Keratinocyte (primary cell): ENCODE measurements around the gene MDN1. TPM values are rescaled to one million over a fixed set of nuclear protein-coding genes. Genes with fewer than 3 reads are reported as not detected.

Experiments used
- DNase-seq: peaks from one replicate; pipeline ENCODE4 v3.0.0-alpha.2; 2011; ENCODE audit warnings: low read depth, missing footprints, low spot score
- FAIRE-seq: peaks from 2 replicates; lab custom pipeline; 2011; peaks lifted over from hg19 to GRCh38; lab: Jason Lieb, UNC
- H2AFZ ChIP-seq: 2 replicates; pipeline ENCODE4 v1.6.0; 2012; ENCODE audit warnings: low read length, control low read depth, inconsistent platforms; ENCODE audit not compliant: control insufficient read depth
- H3K27ac ChIP-seq: 2 replicates; pipeline ENCODE4 v1.5.1; 2011; ENCODE audit warnings: low read length; ENCODE audit not compliant: control insufficient read depth, insufficient read depth
- H3K27me3 ChIP-seq: 3 replicates; pipeline ENCODE4 v1.6.0; 2011; ENCODE audit warnings: low read length; ENCODE audit not compliant: control insufficient read depth, insufficient read depth; ENCODE audit errors: extremely low read depth
- H3K36me3 ChIP-seq, 2 experiments: 2 replicates in 1 of 2; 3 replicates in 1 of 2; pipeline ENCODE4 v1.5.1; 2011; ENCODE audit warnings: low read length in 2 of 2, mild to moderate bottlenecking in 1 of 2; ENCODE audit not compliant: control insufficient read depth in 2 of 2, insufficient read depth in 2 of 2; ENCODE audit errors: extremely low read depth in 1 of 2
- H3K4me1 ChIP-seq: 3 replicates; pipeline ENCODE4 v1.5.1; 2011; ENCODE audit warnings: low read length; ENCODE audit not compliant: control insufficient read depth, insufficient read depth; ENCODE audit errors: extremely low read depth
- H3K4me2 ChIP-seq: 3 replicates; pipeline ENCODE4 v1.6.0; 2011; ENCODE audit warnings: low read depth, low read length; ENCODE audit not compliant: control insufficient read depth, insufficient read depth; ENCODE audit errors: extremely low read depth
- H3K4me3 ChIP-seq, 3 experiments: fragments of 200-600 bp in 1 of 3; sonication (generic) in 1 of 3; 2 replicates in 2 of 3; 3 replicates in 1 of 3; pipeline ENCODE4 v1.5.1; 2011 to 2016; ENCODE audit warnings: low read length in 3 of 3, mild to moderate bottlenecking in 3 of 3, control low read depth in 2 of 3, inconsistent platforms in 1 of 3, low read depth in 1 of 3, mixed read lengths in 1 of 3, mixed run types in 1 of 3, moderate library complexity in 1 of 3; ENCODE audit not compliant: control insufficient read depth in 2 of 3, insufficient read depth in 2 of 3; ENCODE audit errors: extremely low read depth in 1 of 3
- H3K79me2 ChIP-seq: 2 replicates; pipeline ENCODE4 v1.6.0; 2012; ENCODE audit warnings: low read length; ENCODE audit not compliant: control insufficient read depth, insufficient read depth
- H3K9ac ChIP-seq: 3 replicates; pipeline ENCODE4 v1.6.0; 2011; ENCODE audit warnings: low read length; ENCODE audit not compliant: control insufficient read depth, insufficient read depth; ENCODE audit errors: extremely low read depth
- H3K9me1 ChIP-seq: 3 replicates; pipeline ENCODE4 v1.6.0; 2011; ENCODE audit warnings: low read length; ENCODE audit not compliant: control insufficient read depth, insufficient read depth; ENCODE audit errors: extremely low read depth
- H3K9me3 ChIP-seq: 2 replicates; pipeline ENCODE4 v1.5.1; 2012; ENCODE audit warnings: low read depth, low read length; ENCODE audit not compliant: control insufficient read depth
- H4K20me1 ChIP-seq: 3 replicates; pipeline ENCODE4 v1.6.0; 2011; ENCODE audit warnings: low read length; ENCODE audit not compliant: control insufficient read depth, insufficient read depth; ENCODE audit errors: extremely low read depth
- CTCF ChIP-seq, 3 experiments: IDR thresholded peaks in 1 of 3; conservative IDR thresholded peaks in 1 of 3; optimal IDR thresholded peaks in 1 of 3; 2 replicates in 2 of 3; 3 replicates in 1 of 3; pipeline versions ENCODE3 to v1.5.1; 2011; ENCODE audit warnings: low read length in 3 of 3, mild to moderate bottlenecking in 3 of 3, moderate library complexity in 2 of 3, control low read depth in 1 of 3, inconsistent platforms in 1 of 3; ENCODE audit not compliant: insufficient read depth in 2 of 3; ENCODE audit errors: extremely low read depth in 1 of 3
- EZH2 ChIP-seq: IDR thresholded peaks from one replicate; pipeline ENCODE4 v1.6.1; 2012; ENCODE audit warnings: inconsistent platforms, mild to moderate bottlenecking, low read length, moderate library complexity
- dilution Hi-C: fragments of 300-500 bp; cut with MboI; formaldehyde crosslinking; loops from one replicate; pipeline ENCODE4 v1.7.0; 2020; ENCODE audit warnings: low sequenced_read_pairs; ENCODE audit not compliant: extremely low pct_ligation_motif_present
- polyA plus RNA-seq, 5 experiments: library from polyadenylated mRNA; depleted of rRNA in 3 of 5; stranded (reverse) in 3 of 5; stranded (forward) in 1 of 5; unstranded in 1 of 5; fragments of >200 nt; gene quantifications; 1 replicate in 1 of 5; 2 replicates in 3 of 5; 3 replicates in 1 of 5; pipeline versions ENCODE4 v1.2.1 to v1.2.3, GENCODE V29; 2011 to 2012; ENCODE audit warnings: missing spikeins in 2 of 5, low read depth in 1 of 5, low replicate concordance in 1 of 5

MDN1 gene
- polyA plus RNA-seq, 1 donor (not counting 4 experiments of a cell fraction or from before 2014, with no cell fraction given), result 16.0 TPM

GRCh38 chr6:89611666-89612065, 207.9 kb downstream of the MDN1 start:
- Histone ChIP-seq H3K36me3 (no peaks in the 10 kb centered on the region), H4K20me1 (no peaks in the 10 kb centered on the region), H3K9ac (no peak overlapping the region), H3K27ac (no peak overlapping the region), H3K4me1 (peaks cover 8% of the 10 kb centered on the region), H3K4me2 (peak overlapping the region; percentile 35), H2AFZ (peak overlapping the region; percentile 29), H3K9me1 (no peaks in the 10 kb centered on the region), H3K79me2 (no peaks in the 10 kb centered on the region), H3K27me3 (no peaks in the 10 kb centered on the region), H3K9me3 (no peaks in the 10 kb centered on the region), H3K4me3 (no peak overlapping the region)
- dilution Hi-C loops, result no loop called here
- no peak for TF ChIP-seq CTCF (optimal IDR thresholded peaks at IDR 0.05 in 1 of 3, IDR thresholded peaks at IDR 0.05 in 1 of 3, conservative IDR thresholded peaks at IDR 0.05 in 1 of 3; ENCODE audit: extremely low read depth in 1 of 3, insufficient read depth in 2 of 3, low read length in 3 of 3)
- no peak for TF ChIP-seq EZH2
- DNase-seq, result no peak
- no peak for FAIRE-seq

GRCh38 chr6:89610149-89610642, 209.4 kb downstream of the MDN1 start:
- H3K4me3 ChIP-seq, result no peak overlapping the region
- TF ChIP-seq CTCF (optimal IDR thresholded peaks at IDR 0.05 in 1 of 3, IDR thresholded peaks at IDR 0.05 in 1 of 3, conservative IDR thresholded peaks at IDR 0.05 in 1 of 3; ENCODE audit: extremely low read depth in 1 of 3, insufficient read depth in 2 of 3, low read length in 3 of 3), result peak; percentile 68 to 83 (median 75)
- no peak for TF ChIP-seq EZH2
- no peak overlapping the region for H3K27ac ChIP-seq
- FAIRE-seq, result peak; percentile 56
- H3K36me3 ChIP-seq, result no peaks in the 10 kb centered on the region
- H2AFZ ChIP-seq, result no peak overlapping the region
- H3K9ac ChIP-seq, result no peak overlapping the region
- no peaks in the 10 kb centered on the region for H3K9me3 ChIP-seq
- dilution Hi-C loops, result no loop called here
- no peak for DNase-seq
- H3K79me2 ChIP-seq, result no peaks in the 10 kb centered on the region
- no peaks in the 10 kb centered on the region for H4K20me1 ChIP-seq
- H3K4me1 ChIP-seq, result peaks cover 8% of the 10 kb centered on the region
- no peak overlapping the region for H3K4me2 ChIP-seq
- H3K9me1 ChIP-seq, result no peaks in the 10 kb centered on the region
- no peaks in the 10 kb centered on the region for H3K27me3 ChIP-seq
